Omental fat pad (tissue), 4 donors: Measurements from ENCODE around the gene DSCAM. TPM values are rescaled to one million over a fixed set of nuclear protein-coding genes. Genes with fewer than 3 reads are reported as not detected.

Source experiments
- ATAC-seq: fragments of 150-250 bp; one replicate; pipeline ENCODE4 v1.9.1; 2016; ENCODE audit warnings: mild to moderate bottlenecking, moderate library complexity; ENCODE audit not compliant: low FRiP score
- DNase-seq: peaks from one replicate; pipeline ENCODE4 v3.0.0-alpha.2; 2019; ENCODE audit warnings: low spot score
- total RNA-seq, 4 donors: library from RNA; depleted of rRNA; stranded (reverse); fragments of >200 nt; gene quantifications; one replicate each; pipeline ENCODE4 v1.1.0, GENCODE V29; 2016
- TF ChIP-seq, protein P1 (sequence below), 3 donors: fragments of 450-650 bp; IDR thresholded peaks; one replicate each; pipeline ENCODE4 v1.5.1; 2016 to 2017; ENCODE audit warnings: antibody characterized with exemption in 3 of 3, mild to moderate bottlenecking in 3 of 3, moderate library complexity in 2 of 3

The DSCAM gene
- total RNA-seq, 4 donors from 2014 or later, result 0.16 TPM; not detected in 3

DNA sequence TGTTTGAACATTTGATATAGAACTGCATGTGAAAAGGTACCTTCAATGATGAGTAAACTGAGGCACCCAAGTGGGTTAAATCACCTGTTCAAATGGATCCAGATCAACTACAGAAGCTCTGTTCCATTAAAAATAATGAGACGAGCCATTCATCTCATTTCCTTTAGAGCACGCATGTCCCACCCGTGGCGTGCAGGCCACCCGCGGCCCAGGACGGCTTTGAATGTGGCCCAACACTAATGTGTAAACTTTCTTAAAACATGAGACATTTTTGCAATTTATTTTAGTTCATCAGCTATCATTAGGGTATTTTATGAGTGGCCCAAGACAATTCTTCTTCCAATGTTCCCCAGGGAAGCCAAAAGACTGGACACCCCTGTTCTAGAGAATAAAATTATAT, 381.6 kb downstream of the DSCAM start:
- TF ChIP-seq, protein P1, sequence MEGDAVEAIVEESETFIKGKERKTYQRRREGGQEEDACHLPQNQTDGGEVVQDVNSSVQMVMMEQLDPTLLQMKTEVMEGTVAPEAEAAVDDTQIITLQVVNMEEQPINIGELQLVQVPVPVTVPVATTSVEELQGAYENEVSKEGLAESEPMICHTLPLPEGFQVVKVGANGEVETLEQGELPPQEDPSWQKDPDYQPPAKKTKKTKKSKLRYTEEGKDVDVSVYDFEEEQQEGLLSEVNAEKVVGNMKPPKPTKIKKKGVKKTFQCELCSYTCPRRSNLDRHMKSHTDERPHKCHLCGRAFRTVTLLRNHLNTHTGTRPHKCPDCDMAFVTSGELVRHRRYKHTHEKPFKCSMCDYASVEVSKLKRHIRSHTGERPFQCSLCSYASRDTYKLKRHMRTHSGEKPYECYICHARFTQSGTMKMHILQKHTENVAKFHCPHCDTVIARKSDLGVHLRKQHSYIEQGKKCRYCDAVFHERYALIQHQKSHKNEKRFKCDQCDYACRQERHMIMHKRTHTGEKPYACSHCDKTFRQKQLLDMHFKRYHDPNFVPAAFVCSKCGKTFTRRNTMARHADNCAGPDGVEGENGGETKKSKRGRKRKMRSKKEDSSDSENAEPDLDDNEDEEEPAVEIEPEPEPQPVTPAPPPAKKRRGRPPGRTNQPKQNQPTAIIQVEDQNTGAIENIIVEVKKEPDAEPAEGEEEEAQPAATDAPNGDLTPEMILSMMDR (IDR thresholded peaks at IDR 0.05), result no peak
- DNase-seq (no peak), ATAC-seq (no peak)

DNA sequence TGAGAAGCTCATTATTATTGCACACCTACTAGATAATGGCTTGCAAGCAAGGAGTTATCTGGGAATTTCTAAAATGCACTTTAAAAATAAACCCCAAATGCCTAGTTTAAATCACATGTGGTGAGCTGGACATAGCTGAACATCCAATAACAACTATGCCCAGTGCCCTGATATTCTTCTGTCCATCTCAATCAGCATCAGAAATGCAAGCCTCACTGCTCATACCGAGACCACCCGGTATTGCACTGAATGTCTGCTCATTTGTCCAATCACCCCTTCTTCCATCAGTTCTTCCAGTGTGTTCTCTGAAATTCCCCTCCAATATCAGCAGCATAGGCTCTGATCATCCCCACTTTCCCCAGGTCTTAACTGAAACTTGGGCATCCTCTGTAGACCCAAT, 383.8 kb downstream of the DSCAM start:
- ATAC-seq, result no peak
- TF ChIP-seq, protein P1 (IDR thresholded peaks at IDR 0.05), result no peak
- no peak for DNase-seq

DNA sequence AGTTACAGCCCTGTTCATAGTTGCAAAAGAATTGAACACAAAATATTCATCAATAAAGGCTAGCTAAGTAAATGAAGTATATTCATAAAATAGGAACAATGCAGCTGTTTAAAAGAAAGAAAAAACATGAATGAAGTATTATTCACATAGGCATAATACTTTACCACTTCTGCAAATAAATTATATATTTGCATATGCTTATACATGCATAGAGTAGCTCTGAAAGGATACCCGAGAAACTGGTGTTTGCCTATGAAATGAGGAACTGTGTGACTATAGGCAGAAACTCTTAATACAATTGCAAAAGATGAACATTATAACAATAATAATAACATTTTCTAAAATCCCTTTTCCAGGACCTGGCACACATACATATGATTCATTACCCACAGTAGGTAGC, 385.9 kb downstream of the DSCAM start:
- TF ChIP-seq, protein P1 (IDR thresholded peaks at IDR 0.05), result no peak
- DNase-seq, result no peak
- no peak for ATAC-seq

DNA sequence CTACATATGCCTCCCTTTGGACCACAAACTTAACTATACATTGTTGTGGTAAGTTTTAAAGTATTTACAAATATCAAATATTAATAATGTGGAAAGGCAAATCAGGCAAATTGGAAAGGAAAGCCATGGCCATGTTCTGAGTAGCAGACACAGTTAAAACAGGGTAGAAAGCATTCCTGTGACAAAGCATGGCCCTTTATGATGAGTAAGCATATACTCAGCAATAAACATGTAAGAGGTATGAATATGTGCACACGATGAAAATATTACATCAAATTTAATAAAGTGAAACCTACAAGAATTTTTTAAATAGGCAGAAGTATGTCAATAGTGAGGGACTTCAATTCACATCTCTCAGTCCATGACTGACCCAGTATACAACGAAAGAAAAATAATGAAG, 389.2 kb downstream of the DSCAM start:
- no peak for ATAC-seq

DNA sequence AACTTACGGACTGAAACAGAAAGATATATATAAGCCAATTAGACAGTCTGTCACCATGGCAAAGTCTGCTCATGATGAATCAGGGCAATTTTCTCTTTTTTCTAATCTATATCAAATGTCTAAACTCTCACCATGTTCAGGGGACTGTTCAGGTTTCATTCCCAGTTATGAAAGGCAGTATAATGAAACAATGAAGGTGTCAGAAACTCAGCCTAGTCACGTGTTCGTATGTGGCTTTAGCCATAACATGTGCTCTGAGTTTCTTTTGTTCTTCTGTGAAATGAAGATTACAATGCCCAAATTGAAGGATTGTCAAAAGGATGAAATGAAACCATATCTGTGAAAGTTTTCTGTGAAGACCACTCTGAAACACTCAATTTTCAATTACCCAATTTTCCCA, 392.9 kb downstream of the DSCAM start:
- TF ChIP-seq, protein P1 (IDR thresholded peaks at IDR 0.05), result no peak
- no peak for ATAC-seq
- DNase-seq, result no peak

More for the DNA sequence above, 389.2 kb downstream of the DSCAM start:
- DNase-seq, result no peak
- TF ChIP-seq, protein P1 (IDR thresholded peaks at IDR 0.05), result no peak

DNA sequence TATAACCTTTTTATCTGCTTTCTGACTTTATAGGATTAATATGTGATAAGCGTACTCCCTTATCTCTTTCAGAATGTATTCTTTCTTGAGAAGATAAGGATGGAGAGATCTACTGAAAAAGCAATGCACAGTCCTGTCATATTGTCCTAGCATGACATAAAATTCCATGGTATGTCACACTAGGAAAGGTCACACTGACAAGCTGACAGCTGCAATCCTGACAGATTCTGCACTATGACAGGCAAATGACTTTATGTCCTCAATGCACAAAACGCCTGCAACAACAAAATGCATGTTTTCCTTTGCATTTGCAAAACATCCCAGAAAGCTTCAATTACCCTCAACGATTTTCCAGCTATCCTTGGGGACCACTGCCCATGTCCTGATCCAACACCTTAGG, 393.8 kb downstream of the DSCAM start:
- DNase-seq (no peak), ATAC-seq (no peak)
- TF ChIP-seq, protein P1 (IDR thresholded peaks at IDR 0.05), result no peak

DNA sequence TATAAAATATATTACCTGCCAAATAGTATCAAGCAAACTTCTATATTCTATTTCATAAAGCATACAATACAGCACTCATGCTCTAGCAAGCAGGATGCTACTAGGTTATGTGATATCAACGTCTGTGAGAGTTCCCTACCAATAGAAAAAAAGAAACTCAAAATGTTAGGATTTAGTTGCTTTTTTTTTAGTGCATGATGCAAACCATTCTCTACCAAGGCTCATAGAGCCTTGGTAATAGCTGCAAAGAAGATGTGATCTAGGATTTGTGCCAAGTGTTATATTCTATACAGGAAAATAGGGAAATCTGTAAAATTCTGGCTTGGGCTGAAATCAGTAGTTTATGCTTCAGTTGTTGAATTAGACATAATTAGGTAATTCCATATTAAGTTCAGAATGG, 394.4 kb downstream of the DSCAM start:
- DNase-seq (no peak), ATAC-seq (no peak)
- TF ChIP-seq, protein P1 (IDR thresholded peaks at IDR 0.05), result no peak
